Measurements from ENCODE around the gene C11orf87.

The C11orf87 gene

DNA sequence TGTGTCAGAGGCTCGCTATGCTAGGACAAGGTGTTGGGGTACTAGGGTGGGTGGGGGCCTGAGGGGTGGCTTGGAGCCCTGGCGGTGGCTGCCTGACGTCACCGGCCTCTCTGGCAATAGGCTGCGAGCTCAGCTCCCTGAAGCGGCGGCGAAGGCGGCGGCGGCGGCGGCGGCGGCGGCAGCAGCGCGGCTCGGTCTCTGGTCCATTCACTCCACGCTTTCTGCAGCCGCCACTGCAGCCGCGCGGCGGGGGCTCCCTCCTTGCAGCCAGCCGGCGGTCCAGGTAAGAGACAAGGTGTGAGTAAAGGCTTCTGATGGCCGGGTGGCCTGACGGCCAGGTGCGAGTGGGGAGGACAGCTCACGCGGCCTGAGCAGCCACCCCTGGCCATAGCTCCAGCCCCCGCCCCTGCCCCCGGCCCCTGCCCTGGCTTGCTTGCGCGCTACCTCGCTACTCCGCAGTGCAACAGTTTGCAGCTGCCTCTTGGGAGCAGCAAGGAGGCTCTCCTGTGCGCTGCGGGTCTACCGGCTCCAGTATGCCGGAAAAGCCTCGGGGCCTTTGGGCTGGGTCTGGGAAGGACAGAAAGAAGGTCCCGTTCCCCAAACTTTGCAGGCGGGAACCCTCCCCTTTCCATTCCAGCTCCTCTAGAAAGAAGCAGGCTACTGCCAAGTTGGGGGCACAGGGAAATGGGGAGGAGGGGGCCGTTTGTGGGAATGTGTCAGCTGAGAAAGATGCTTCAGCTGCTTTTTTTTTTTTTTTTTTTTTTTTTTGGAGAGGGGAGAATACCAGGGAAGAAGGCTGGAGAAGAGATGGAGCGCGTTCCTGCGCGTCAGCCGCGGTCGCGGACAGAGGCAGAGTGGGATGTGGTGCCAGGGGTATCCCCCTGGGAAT is at the start of gene C11orf87:
Gene C11orf87, plus strand, starts transcription at position 210 of the 889 bp plus-strand sequence. CDS start 1,444 bp downstream, outside the sequence.
- in situ Hi-C loops (cut with MboI; ENCODE audit: low sequenced_read_pairs) = no loop called here

DNA sequence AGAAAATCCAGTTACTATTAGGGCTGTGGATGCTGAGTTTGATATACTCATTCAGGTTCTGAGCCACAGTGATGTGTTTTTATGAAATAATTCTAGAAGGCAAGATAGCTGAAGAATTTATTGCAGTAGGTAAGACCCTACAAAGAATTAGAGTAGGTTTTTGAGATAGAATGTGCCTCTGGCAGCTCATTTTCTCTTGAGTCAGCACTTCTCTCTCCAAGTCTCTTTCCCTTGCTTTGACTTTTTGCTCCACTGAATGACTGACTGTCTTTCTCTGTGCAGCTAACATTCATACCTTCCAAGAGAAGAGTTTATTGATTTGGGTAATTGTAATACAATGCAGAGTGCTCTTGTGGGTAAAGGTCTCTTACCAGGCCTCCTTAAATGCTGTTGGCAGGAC is 48.0 kb upstream of the C11orf87 start:
- in situ Hi-C loops (cut with MboI; ENCODE audit: low sequenced_read_pairs) = no loop called here

DNA sequence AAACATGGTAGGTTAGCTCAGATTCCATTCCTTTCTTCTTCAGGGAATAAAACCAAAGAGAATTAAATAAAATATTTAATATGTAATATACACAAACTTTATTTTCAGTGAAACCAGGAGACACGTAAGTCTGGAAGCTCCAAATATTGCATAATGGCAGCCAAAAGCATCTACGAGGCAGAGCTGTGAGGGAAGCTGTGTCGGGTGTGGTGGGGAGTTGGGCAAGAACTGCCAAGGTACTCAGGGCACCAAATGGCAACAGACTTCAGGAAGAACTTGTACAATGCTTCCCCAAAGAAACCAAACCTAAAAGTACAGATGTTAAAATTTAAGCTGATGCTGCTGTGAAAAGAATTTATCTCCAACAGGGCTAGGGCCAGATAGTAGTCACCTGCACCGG is 47.5 kb upstream of the C11orf87 start:
- in situ Hi-C loops (cut with MboI; ENCODE audit: low sequenced_read_pairs) = no loop called here

DNA sequence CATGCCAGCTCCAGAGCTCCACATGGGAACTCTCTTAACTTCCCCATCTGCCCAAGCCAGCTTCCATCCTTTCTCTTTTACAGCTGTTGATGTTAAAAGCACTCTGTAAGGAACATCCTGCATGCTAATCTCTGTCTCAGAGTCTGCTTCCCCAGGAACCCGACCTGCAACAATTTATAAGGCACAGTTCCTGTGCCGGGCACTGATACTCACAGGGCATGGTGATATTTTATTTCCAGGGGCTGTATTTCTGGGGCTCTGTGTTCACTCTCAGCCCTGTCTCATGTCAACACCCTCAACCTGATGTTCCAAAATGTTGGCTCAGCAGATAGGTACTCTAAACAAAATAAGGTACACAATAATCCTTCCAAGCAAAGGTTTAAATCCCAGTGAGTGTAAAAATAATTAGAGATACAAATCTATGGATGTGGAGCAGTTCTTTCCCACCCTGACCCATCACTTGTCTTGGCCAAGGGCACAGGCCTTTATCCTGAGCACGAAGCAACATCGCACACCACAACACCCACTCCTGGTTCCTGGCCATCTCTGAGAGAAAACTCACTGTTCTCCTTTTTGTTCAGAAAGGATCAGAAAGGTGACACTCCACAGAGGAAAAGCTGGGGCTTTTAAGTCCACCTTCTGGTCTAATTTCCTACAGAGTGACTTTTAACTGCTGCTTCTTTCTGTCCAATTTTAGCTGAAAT is 44.8 kb upstream of the C11orf87 start:
- in situ Hi-C loops (cut with MboI; ENCODE audit: low sequenced_read_pairs) = no loop called here

DNA sequence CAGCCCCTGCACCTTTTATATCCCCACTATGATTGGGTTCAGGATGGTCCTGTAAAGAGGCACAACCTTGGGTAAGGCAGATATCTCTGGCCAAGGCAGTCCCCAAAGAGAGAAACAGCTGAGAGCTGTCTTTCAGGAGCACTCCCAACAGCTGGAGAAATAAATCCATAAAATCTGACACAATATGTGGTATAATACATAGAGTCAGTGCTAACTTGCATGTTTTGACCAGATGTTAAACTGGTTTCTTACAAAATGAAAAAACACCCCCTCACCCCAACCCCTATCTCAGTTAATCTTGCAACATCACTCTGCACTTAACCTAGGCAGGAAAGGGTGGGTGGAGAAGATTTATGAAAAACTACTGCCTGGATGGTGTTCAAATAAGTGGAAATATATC is 44.0 kb upstream of the C11orf87 start:
- in situ Hi-C loops (cut with MboI; ENCODE audit: low sequenced_read_pairs) = no loop called here

DNA sequence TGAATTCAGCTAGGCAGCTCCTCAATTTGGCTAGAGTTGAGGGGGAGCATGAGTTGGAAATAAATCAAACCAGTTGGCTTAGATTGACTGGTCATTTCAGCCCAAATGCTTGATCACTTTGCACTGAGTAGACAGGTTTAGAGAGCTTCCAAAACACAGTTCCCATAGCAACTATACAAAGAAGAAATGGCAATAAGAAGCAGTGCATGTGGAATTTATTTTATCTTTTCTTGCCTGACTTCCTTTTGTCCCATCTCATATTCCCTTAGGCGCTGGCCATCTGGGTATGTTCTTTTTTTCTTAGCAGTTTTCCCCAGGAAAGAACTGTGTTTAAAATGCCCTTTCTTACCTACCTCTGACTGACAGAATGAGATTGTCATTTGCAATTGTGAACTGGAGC is 38.7 kb upstream of the C11orf87 start:
- in situ Hi-C loops (cut with MboI; ENCODE audit: low sequenced_read_pairs) = no loop called here

DNA sequence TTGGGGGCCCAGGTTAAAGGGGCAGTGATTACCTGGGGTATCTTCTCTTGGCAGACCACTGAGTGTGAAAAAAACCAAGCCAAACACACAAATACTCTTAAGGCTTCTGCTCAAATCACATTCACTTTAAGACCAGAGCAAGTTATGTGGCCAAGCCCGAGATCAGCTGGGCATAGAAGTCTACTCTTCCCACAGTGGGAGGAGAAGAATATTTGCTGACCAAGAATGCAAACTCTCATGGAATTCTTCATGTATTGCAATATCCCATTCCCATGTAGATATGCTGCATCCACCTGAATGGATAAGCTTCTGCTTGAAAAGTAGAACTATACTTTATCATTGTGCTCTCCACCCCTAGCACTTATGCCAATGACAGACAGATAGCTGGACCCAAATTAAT is 37.1 kb upstream of the C11orf87 start:
- in situ Hi-C loops (cut with MboI; ENCODE audit: low sequenced_read_pairs) = no loop called here

DNA sequence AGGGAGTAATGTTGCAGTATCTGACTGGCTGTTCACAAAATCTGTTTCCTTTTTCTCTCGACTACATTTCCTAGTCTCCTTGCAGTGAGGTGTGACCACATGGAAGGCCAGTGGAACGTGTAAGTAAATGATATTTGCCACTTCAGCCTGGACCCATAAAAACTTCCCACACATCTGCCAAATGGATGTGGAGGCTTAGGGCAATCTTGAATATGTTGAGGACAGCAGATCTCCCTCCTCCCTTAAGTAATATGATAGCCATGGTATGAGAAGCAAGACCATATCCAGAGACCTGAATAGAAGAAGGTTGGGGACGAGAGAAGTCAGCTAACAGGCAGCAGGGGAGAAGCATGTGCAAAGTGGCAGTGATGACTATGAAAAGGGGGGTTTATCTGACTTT is 33.0 kb upstream of the C11orf87 start:
- in situ Hi-C loops (cut with MboI; ENCODE audit: low sequenced_read_pairs) = no loop called here

DNA sequence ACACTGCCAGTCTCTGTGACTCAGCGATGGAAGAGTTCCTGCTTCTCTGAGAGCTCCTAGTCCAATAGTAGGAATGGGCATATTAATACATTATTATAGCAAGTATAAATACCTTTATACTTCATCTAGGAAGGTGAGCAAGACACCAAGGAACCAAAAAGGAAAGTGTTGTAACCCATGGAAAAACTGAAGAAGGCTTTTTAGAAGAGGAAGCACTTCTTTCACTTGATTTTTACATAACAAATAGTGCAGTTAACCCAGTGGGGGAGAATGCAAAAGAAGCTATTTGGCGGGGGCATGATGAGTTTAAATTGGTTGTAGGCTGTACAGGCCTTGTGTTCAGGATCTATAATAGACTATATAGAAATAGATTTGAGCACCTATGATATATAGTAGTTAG is 31.2 kb upstream of the C11orf87 start:
- in situ Hi-C loops (cut with MboI; ENCODE audit: low sequenced_read_pairs) = no loop called here

DNA sequence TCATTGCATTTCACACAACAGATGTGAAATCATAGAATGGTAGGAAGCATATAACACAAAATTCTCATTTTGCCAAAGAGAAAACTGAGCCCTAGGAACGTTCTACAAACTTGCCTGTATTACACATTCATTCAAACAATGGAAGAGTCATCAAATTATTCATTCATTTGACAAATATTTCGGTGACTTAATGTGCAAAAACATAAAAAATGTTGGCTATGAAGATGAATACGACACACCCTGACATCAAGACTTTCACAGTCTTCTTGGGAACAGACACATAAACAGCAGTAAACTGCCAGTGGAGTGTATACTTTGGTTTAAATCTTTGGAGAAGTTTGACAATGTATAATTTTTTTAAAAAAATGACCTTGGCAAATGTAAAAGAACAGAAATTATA is 20.4 kb upstream of the C11orf87 start:
- in situ Hi-C loops (cut with MboI; ENCODE audit: low sequenced_read_pairs) = no loop called here

DNA sequence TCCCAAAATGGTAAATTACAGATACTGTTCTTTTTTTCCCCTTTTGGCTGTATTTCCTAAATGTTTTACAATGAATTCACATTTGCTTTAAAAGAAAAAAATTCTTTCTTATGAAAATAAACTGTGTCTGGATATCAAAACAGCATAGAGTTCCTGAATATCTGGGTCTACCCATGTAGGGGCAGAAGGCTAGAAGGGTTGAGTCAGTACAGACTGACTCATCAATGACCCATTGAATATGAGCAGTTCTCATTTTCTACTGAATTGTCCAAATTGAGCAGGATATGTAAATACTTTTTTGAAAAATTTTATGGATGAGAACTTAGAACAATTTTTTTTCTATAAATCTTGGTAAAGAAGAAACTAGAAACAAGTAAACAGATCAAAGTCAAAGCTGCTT is 16.3 kb upstream of the C11orf87 start:
- in situ Hi-C loops (cut with MboI; ENCODE audit: low sequenced_read_pairs) = no loop called here

DNA sequence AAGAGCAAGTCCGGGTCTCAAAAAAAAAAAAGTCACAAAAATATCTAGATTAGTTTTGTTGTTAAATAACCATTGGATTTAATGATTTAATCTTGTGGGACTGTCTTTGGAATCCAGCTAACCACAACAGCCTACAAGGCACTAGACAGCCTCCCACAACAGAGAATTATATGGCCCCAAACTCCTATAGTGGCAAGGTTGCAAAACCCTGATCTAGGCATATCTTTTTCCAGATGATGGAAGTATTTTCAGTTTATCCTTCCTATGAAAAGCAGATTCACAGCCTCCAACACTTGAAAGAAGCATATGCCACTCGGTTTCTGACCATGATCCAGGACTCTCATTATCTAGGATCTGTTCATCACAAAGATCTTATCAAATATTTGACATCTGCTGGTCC is 5.4 kb upstream of the C11orf87 start:
- in situ Hi-C loops (cut with MboI; ENCODE audit: low sequenced_read_pairs) = no loop called here

DNA sequence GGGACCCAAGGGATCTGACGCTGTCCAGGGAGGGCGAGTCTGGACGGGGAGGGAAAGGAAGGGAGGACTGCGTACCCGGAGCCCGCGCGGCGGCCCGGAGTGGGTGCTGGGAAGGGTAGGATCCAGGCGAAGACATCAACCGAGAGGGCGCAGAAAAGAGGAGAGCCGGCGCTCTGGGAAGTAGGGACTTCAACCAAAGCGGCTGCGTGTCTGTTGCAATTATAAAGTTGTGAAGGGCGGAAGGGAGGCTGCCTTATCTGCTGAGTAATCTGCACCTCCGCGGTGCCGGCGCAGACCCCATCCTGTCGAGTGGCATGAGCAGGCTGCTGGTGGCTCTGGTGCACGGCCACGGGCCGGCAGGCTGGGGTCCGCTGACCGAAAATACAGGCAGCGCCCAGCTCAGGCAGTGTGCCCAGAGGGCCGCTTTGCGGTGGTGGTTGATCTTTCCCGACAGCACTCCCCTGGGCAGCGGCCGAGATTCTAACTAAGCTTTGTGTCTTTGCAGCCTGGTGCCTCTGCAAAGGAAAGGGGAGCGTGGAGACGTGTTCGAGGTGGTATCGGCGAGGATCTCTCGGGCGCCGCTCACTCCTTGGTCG is 978 bp downstream of the C11orf87 start:
- in situ Hi-C loops (cut with MboI; ENCODE audit: low sequenced_read_pairs) = no loop called here

DNA sequence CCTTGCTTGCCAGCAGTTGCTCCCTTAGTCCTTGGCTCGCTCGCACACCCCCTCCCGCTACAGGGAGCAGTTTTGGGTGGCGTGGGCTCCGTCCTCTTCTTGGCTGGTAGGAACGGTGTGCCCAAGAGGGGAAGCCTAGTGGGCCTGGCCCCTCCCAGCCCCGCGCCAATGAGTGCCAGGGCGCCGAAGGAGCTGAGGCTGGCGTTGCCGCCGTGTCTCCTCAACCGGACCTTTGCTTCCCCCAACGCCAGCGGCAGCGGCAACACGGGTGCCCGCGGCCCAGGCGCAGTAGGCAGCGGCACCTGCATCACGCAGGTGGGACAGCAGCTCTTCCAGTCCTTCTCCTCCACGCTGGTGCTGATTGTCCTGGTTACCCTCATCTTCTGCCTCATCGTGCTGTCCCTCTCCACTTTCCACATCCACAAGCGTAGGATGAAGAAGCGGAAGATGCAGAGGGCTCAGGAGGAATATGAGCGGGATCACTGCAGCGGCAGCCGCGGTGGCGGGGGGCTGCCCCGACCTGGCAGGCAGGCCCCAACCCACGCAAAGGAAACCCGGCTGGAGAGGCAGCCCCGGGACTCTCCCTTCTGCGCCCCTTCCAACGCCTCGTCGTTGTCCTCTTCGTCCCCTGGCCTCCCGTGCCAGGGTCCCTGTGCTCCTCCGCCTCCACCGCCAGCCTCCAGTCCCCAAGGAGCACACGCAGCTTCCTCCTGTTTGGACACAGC is 1.6 kb downstream of the C11orf87 start:
- in situ Hi-C loops (cut with MboI; ENCODE audit: low sequenced_read_pairs) = no loop called here

DNA sequence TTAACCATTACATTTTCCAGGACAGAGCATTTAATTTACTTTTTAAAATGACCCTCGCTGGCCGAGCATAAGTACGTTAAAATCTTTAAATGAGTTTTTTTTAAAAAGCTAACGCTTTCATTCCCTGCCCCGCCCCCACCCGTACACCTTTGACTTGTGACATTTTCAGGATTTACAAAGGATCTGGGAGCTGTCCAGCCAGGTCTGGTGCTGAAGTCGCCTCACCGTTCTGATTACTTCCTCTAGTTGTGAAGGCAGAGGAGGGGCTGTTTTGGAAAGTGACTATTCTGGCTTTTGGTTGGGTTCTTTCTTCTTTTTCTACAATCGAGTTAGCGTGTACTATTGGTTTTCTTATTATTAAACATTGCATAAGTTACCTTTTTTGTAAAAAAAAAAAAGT is 2.9 kb downstream of the C11orf87 start:
- in situ Hi-C loops (cut with MboI; ENCODE audit: low sequenced_read_pairs) = no loop called here

DNA sequence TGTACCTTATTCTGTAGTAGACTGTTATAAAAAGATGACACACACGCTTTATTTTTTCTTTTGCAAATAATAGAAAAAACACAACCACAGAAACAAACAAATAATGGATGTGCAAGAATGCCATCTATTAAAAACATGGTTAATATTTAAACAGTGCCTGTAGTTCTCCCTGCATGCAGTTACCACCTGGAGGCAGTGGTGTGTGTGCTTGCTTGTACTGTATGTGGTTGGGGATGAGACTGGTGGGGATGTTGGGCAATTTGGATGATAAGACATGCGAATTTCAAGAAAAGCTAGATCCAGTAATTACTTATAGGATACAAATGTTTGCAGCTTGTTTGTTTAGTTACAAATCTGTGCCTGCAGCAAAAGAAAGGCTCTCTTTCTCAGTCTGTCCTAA is 3.6 kb downstream of the C11orf87 start:
- in situ Hi-C loops (cut with MboI; ENCODE audit: low sequenced_read_pairs) = no loop called here

DNA sequence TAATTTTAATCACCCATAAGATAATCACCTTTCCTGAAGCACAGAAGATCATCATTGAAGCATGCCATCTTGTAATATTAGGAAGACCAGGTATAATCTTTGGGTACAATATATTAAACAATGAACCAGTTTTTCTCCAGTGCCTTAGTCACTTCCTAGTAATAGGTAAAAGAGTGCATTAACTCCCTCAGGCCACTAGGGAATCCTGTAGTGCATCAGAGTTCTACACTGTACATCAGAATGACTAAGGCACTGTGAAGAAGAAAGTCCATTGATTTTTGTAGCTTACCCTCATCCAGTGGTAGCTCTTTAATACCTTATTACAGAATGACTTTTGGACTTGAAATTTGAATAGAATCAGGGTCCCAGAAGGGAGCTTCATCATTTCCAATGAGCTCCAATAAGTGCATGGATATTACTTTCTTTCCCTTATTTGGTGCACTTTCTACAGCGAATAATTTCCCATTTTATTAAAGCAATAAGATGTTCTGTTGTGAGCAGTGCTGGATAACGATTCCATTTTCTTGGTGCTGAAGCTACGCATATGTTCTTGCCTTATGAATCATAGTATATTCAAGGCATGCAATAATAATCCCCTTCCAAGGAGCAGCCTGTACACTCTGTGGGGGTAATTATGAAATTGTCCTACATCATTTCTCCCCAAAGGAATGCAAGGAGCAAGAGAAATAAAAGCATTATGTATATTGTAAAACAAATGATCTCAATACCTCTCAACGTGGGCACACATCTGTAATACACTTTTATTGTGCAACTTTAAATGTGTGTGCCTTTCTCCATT is 4.7 kb downstream of the C11orf87 start:
- in situ Hi-C loops (cut with MboI; ENCODE audit: low sequenced_read_pairs) = no loop called here

DNA sequence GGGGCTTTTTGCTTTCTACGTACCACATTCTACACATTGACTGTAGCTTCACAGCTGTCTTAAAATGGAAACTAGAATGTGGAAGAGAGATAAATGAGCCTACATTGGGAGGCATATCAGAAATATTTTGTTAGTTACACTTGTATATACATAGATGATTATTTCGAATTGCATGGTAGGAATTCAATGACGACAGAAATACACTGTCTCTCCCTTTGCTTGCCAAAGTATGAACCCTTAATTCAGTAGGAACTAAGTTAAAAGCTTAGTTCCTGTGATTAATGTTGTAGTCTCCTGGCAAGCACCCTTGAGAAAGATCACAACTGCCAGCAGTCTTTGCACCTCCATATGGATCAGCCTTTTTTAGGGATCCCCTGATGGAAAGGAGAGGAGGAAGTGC is 10.1 kb downstream of the C11orf87 start:
- in situ Hi-C loops (cut with MboI; ENCODE audit: low sequenced_read_pairs) = no loop called here

DNA sequence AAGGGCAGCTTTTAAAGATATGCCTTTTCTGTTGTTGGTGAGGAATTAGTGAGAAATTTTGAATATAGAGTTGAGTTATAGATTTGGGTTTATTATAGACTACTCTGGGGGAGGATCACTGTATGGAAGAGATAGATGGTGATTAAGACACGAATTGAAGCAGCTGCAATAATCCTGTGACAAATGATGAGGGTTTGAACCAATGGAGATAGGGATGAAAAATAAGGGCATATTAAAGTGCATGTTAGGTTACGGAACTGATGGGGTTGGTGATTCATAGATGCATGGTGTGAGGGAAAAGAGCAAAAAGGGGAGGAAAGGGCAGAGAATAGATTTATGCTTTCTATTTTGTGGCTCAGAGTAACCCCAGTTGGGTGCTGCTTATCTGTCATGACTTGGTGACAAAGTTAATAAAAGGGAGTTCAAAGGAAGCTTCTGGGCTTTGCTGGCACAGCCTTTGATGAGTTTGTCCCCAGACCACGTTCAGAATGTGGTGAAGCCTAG is 11.8 kb downstream of the C11orf87 start:
- in situ Hi-C loops (cut with MboI; ENCODE audit: low sequenced_read_pairs) = no loop called here

DNA sequence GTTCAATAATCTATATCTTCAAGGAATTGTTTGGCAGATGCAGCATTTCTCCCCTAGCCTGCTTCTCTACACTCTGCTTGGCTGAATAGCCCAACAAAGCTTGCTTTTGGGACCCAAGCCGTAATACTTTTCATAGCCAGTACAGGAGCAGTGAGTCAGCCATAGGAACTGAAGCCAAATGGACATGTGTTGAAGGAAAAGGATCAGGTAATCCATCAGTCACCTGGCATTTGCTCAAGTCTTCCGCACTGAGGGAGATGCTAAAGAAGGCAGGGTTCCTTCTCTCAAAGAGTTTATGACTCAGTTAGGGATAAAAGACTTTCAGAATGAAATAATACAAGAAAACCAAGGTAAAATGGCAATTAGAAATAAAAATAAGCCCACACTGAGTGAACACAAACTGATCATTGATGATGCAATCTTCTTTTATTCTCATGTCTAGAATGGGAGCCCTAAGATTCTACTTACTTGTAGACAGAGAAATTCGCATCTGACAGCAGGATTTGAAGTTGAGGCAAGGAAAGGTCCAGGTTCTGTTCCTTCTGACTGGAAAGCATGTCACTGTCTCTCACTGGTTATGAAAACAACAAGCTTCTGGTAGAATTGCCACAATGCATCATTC is 13.2 kb downstream of the C11orf87 start:
- in situ Hi-C loops (cut with MboI; ENCODE audit: low sequenced_read_pairs) = no loop called here

Measured in HL-60/S4 treated with phorbol 12-myristate 13-acetate at 8.2 ng/mL for 4 days and 3 days (cell line).